Measurements from ENCODE around the gene TMEM259. TPM values are rescaled to one million over a fixed set of nuclear protein-coding genes. Genes with fewer than 3 reads are reported as not detected.

TMEM259 gene
- total and polyA plus RNA-seq, 2 of the 8 experiments (the other 6 are each of a cell fraction or from before 2014, with no cell fraction given) = 140 to 243 TPM

GRCh38 chr19:1018932-1019615, 1.8 kb downstream of the TMEM259 start:
- no peak for DNase-seq (ENCODE audit: low read depth in 1 of 2, low spot score in 2 of 2)
- WGBS, 2 experiments (ENCODE audit: extremely low coverage in 1 of 2, insufficient coverage in 1 of 2, insufficient read length in 1 of 2, insufficient replicate concordance in 2 of 2, low coverage in 1 of 2, low lambda C conversion rate in 2 of 2, missing lambda C conversion rate in 1 of 2) = 88% methylated on average over 17 of the region's 17 CpGs; no CpG with 5 or more reads in 1 of the 2 experiments
- no peaks in the 10 kb centered on the region for H3K27me3 ChIP-seq (replicated peaks in 1 of 4; ENCODE audit: control insufficient read depth in 3 of 4, extremely low read depth in 1 of 4, insufficient read depth in 3 of 4, low read length in 3 of 4)
- peaks cover 36 to 46% of the 10 kb centered on the region in 2 experiments for H4K20me1 ChIP-seq (replicated peaks in 1 of 2; ENCODE audit: control insufficient read depth in 1 of 2, insufficient read depth in 2 of 2, low read length in 2 of 2)
- H2BK12ac ChIP-seq (ENCODE audit: low read depth, low read length) = no peak overlapping the region
- no peak overlapping the region for H3K4ac ChIP-seq (replicated peaks; ENCODE audit: insufficient read length, low read depth, low read length)
- H3K56ac ChIP-seq (replicated peaks; ENCODE audit: insufficient read length, low read depth, low read length) = no peak overlapping the region
- H3K27ac ChIP-seq (ENCODE audit: low read depth, low read length) = no peak overlapping the region
- H4K91ac ChIP-seq (replicated peaks; ENCODE audit: insufficient read length, low read length) = no peak overlapping the region
- no peak overlapping the region for H3K18ac ChIP-seq (ENCODE audit: extremely low read depth, low read length)
- no peak overlapping the region for H3K23ac ChIP-seq (ENCODE audit: insufficient read length)
- no peak overlapping the region for H2AK5ac ChIP-seq (ENCODE audit: low read depth, low read length)
- H3K79me2 ChIP-seq (ENCODE audit: control insufficient read depth in 1 of 2, insufficient read depth in 2 of 2, low read length in 2 of 2) = peaks cover 36 to 68% of the 10 kb centered on the region in 2 experiments
- H2BK20ac ChIP-seq (ENCODE audit: low read length) = no peak overlapping the region
- H2BK15ac ChIP-seq (ENCODE audit: low read length) = no peak overlapping the region
- peaks cover 24% of the 10 kb centered on the region for H3K79me1 ChIP-seq (ENCODE audit: low read depth, low read length)
- no peak overlapping the region for H2BK120ac ChIP-seq (replicated peaks; ENCODE audit: low read depth, low read length)
- peak overlapping the region; percentile 80; the same call in 1 of the 2 replicates for H4K8ac ChIP-seq (ENCODE audit: extremely low read depth, insufficient read depth, low read length)
- no peak for FAIRE-seq
- H3K23me2 ChIP-seq (ENCODE audit: low read depth, low read length) = peaks cover 9% of the 10 kb centered on the region
- no peak overlapping the region; a peak in 1 of 7 replicates for H3K9ac ChIP-seq (replicated peaks in 1 of 4; ENCODE audit: extremely low read depth in 1 of 4, low read depth in 3 of 4, low read length in 3 of 4)
- no peak overlapping the region for H4K5ac ChIP-seq (ENCODE audit: insufficient read length, low read depth, low read length)
- H3K4me3 ChIP-seq (ENCODE audit: extremely low read depth in 1 of 4, insufficient read depth in 2 of 4, low read depth in 3 of 4, low read length in 4 of 4) = peak overlapping the region in 2 of 4 experiments; percentile 10 to 96; a peak in 3 of 8 replicates
- H3K9me3 ChIP-seq (ENCODE audit: insufficient read depth in 2 of 2, low read depth in 1 of 2, low read length in 1 of 2) = no peaks in the 10 kb centered on the region
- CTCF ChIA-PET (ENCODE audit: partially characterized antibody) = interaction anchor here (0.9 to 2.3 kb wide), 10 partner anchors 9 to 95 kb away, joined by 3 to 8 read pairs (median 4); no protein-coding TSS in a partner anchor
- peaks cover 0 to 37% (median 25%) of the 10 kb centered on the region in 4 experiments; a peak in 5 of 7 replicates for H3K4me1 ChIP-seq (replicated peaks in 1 of 4; ENCODE audit: control insufficient read depth in 3 of 4, insufficient read depth in 4 of 4, low read length in 3 of 4)
- POLR2A ChIA-PET (ENCODE audit: partially characterized antibody) = interaction anchor here (0.6 to 6.4 kb wide), 13 partner anchors 10 to 202 kb away, joined by 3 to 125 read pairs (median 4); partner anchors contain the start of genes ABCA7 and CNN2
- peak overlapping the region; percentile 93 to 98; a peak in 3 of 4 replicates for H3K4me2 ChIP-seq (ENCODE audit: insufficient read depth in 1 of 2, low read depth in 2 of 2, low read length in 2 of 2)
- H3K14ac ChIP-seq (ENCODE audit: insufficient read length) = no peak overlapping the region
- peak overlapping the region; percentile 60; the same call in 1 of the 2 replicates for H2BK5ac ChIP-seq (ENCODE audit: low read depth, low read length)
- peaks cover 0 to 3% (median 0%) of the 10 kb centered on the region in 4 experiments; a peak in 1 of 8 replicates for H3K36me3 ChIP-seq (ENCODE audit: control insufficient read depth in 2 of 4, insufficient read depth in 4 of 4, low read length in 3 of 4)
- H2AFZ ChIP-seq (ENCODE audit: low read length) = no peak overlapping the region
- no peak for TF ChIP-seq RBBP5 (IDR thresholded peaks at IDR 0.05; ENCODE audit: borderline replicate concordance, low read depth, low read length)
- TF ChIP-seq CTCF (IDR thresholded peaks at IDR 0.05; ENCODE audit: control extremely low read depth in 1 of 3, insufficient read depth in 1 of 3, low read depth in 1 of 3, low read length in 3 of 3) = no peak
- no peak for TF ChIP-seq SIN3A (conservative IDR thresholded peaks at IDR 0.05 in 1 of 2, IDR thresholded peaks at IDR 0.05 in 1 of 2; ENCODE audit: low read depth in 1 of 2, low read length in 2 of 2)
- no peak for TF ChIP-seq USF2 (IDR thresholded peaks at IDR 0.05; ENCODE audit: low read length)
- no peak for TF ChIP-seq POLR2A (IDR thresholded peaks at IDR 0.05; ENCODE audit: control extremely low read depth in 1 of 2, low read depth in 2 of 2, low read length in 2 of 2)
- no peak for TF ChIP-seq KDM1A (IDR thresholded peaks at IDR 0.05; ENCODE audit: borderline replicate concordance, low read length)
- TF ChIP-seq GTF2F1 (IDR thresholded peaks at IDR 0.05; ENCODE audit: borderline replicate concordance, low read depth, low read length) = no peak

Measured in H1 (cell line).